PC-9 (cell line): Measurements from ENCODE around the gene DNAL4.

Experiments
- CTCF ChIP-seq: fragments of 200-600 bp; sonication (generic); conservative IDR thresholded peaks from 2 replicates; pipeline ENCODE4 v1.6.1; 2017; ENCODE audit warnings: mixed run types, antibody characterized with exemption, mild to moderate bottlenecking, moderate library complexity
- EZH2 ChIP-seq: fragments of 200-600 bp; sonication (generic); IDR thresholded peaks from 2 replicates; pipeline ENCODE4 v1.8.0; 2017; ENCODE audit warnings: antibody characterized with exemption, low read depth

- TF ChIP-seq CTCF = no peak
- TF ChIP-seq EZH2 = no peak
Measured at GRCh38 chr22:38815842-38816241, 21.9 kb upstream of the DNAL4 start.
